NT2/D1 (cell line): ENCODE data around the gene SNX5.
A peak's percentile ranks its signal among the peaks of the same experiment; 100 is the strongest.

Experiments used
- DNase-seq: peaks from one replicate; pipeline ENCODE4 v3.0.0-alpha.2; 2011; ENCODE audit warnings: low read depth, low spot score
- H3K27me3 ChIP-seq: 2 replicates; pipeline ENCODE4 v1.6.0; 2011; ENCODE audit warnings: mild to moderate bottlenecking; ENCODE audit not compliant: insufficient read length, insufficient read depth
- H3K36me3 ChIP-seq: 2 replicates; pipeline ENCODE4 v1.6.1; 2011; ENCODE audit warnings: mild to moderate bottlenecking, low read length, mixed read lengths; ENCODE audit not compliant: insufficient read depth, insufficient read length
- H3K4me1 ChIP-seq: 2 replicates; pipeline ENCODE4 v1.5.1; 2011; ENCODE audit not compliant: insufficient read depth, insufficient read length
- H3K4me3 ChIP-seq: 2 replicates; pipeline ENCODE4 v1.5.1; 2011; ENCODE audit warnings: low read depth; ENCODE audit not compliant: insufficient read length
- H3K9ac ChIP-seq: 2 replicates; pipeline ENCODE4 v1.6.0; 2011; ENCODE audit warnings: low read depth; ENCODE audit not compliant: insufficient read length
- H3K9me3 ChIP-seq: 2 replicates; pipeline ENCODE4 v1.5.1; 2011; ENCODE audit warnings: mild to moderate bottlenecking, low read length; ENCODE audit not compliant: insufficient read depth
- SUZ12 ChIP-seq: IDR thresholded peaks from 2 replicates; pipeline ENCODE4 v1.6.1; 2011; ENCODE audit not compliant: insufficient read length, insufficient read depth; ENCODE audit errors: extremely low read depth
- YY1 ChIP-seq: IDR thresholded peaks from 2 replicates; pipeline ENCODE4 v1.6.1; 2011; ENCODE audit not compliant: insufficient read length, insufficient read depth
- ZNF274 ChIP-seq: IDR thresholded peaks from 2 replicates; pipeline ENCODE4 v1.6.1; 2011; ENCODE audit warnings: mild to moderate bottlenecking, low read depth, low read length

Gene SNX5

DNA sequence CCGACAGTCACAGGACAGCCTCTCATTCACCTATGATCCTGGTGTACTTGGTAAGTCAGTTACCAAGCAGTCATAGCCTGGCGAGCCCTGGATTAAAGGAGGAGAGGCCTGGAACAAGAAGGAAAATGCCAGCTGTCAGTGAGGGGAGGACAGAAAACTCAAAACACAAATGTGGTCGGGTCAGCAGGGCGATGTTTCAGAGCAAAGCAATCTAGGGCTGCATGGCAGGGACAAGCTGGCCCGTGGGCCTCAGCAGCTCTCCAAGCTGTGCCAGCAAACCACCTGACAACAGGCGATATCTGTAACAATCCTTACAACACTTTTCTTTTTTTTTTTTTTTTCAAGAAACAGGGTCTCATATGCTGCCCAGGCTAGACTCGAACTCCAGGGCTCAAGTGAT is 40.5 kb upstream of the SNX5 start:
- no peaks in the 10 kb centered on the region for H3K27me3 ChIP-seq
- no peak for TF ChIP-seq ZNF274
- TF ChIP-seq SUZ12, result no peak
- no peak for TF ChIP-seq YY1
- no peak for DNase-seq
- no peak overlapping the region for H3K4me3 ChIP-seq
- H3K4me1 ChIP-seq, result peaks cover 10% of the 10 kb centered on the region
- no peaks in the 10 kb centered on the region for H3K36me3 ChIP-seq
- no peaks in the 10 kb centered on the region for H3K9me3 ChIP-seq
- H3K9ac ChIP-seq, result no peak overlapping the region

- no peak for TF ChIP-seq ZNF274
- TF ChIP-seq SUZ12, result no peak
- no peak for TF ChIP-seq YY1
- H3K4me1 ChIP-seq, result peaks cover 10% of the 10 kb centered on the region
- no peaks in the 10 kb centered on the region for H3K9me3 ChIP-seq
- H3K4me3 ChIP-seq, result no peak overlapping the region
- no peak for DNase-seq
- no peaks in the 10 kb centered on the region for H3K27me3 ChIP-seq
- H3K36me3 ChIP-seq, result no peaks in the 10 kb centered on the region
- no peak overlapping the region for H3K9ac ChIP-seq
Measured at GRCh38 chr20:18007534-18008292, 39.1 kb upstream of the SNX5 start.

DNA sequence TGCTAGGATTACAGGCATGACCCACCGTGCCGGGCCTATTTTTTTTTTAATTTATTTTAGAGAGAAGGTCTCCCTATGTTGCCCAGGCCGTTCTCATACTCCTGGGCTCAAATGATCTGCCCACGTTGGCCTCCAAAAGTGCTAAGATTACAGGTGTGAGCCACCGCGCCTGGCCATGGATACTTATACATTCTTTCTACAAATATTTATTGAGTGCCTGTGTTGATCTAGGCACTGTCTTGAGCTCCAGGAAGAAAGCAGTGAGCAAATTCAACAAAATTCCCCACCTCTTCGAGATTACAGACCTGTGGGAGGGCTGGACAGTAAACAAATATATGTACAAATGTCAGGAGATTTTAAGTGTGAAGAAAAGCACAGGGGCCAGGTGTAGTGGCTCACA is 38.1 kb upstream of the SNX5 start:
- Histone ChIP-seq H3K36me3 (no peaks in the 10 kb centered on the region), H3K4me1 (peaks cover 10% of the 10 kb centered on the region), H3K27me3 (no peaks in the 10 kb centered on the region), H3K9me3 (no peaks in the 10 kb centered on the region), H3K4me3 (no peak overlapping the region), H3K9ac (no peak overlapping the region)
- TF ChIP-seq YY1 (no peak), SUZ12 (no peak)
- DNase-seq, result no peak

- no peaks in the 10 kb centered on the region for H3K9me3 ChIP-seq
- peaks cover 10% of the 10 kb centered on the region for H3K4me1 ChIP-seq
- no peaks in the 10 kb centered on the region for H3K36me3 ChIP-seq
- no peak overlapping the region for H3K9ac ChIP-seq
- no peak for DNase-seq
- no peaks in the 10 kb centered on the region for H3K27me3 ChIP-seq
- no peak overlapping the region for H3K4me3 ChIP-seq
- TF ChIP-seq ZNF274 (no peak), SUZ12 (no peak), YY1 (no peak)
Measured at GRCh38 chr20:18005990-18006364, 37.4 kb upstream of the SNX5 start.

DNA sequence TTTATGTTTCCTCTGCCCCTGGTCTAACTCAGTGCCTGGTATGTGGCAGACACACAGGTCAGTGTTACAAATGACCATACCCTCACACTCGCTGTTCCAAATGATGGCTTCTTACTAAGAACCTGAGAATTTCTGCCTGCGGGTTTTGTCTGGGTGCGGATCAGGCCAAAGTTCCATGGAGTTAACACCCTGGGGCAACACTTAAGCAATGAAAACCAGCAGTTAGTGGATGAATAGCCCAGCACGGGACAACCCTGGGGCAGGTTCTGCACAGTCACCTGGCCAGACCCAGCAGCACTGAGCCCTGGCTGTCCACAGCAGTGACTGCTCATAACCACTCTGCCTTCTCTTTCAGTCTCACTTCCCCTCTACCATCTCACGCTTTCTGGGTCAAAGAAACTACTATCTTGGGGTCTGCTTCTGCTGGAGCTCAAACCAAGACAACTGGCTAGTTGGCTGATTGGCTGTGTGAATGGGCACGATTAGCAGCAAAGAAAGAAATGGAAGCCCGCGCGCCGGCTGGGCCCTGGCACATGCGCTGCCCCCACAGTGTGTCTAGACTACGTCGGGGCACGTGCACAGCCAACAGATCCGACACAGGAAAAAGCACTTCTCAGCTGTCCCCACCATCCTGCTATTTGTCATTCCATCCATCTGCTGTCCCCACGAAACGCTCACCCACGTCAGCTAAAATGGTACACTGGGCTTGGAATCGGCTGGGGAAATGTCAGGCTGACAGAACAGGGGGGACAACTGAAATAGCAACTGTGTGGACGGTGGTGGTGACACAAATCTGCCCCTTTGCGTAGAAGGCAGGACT is 36.8 kb upstream of the SNX5 start:
- Histone ChIP-seq H3K4me1 (peaks cover 10% of the 10 kb centered on the region), H3K9ac (peak overlapping the region; percentile 8), H3K4me3 (no peak overlapping the region), H3K27me3 (no peaks in the 10 kb centered on the region), H3K9me3 (no peaks in the 10 kb centered on the region), H3K36me3 (no peaks in the 10 kb centered on the region)
- no peak for TF ChIP-seq ZNF274
- TF ChIP-seq YY1, result no peak
- no peak for TF ChIP-seq SUZ12
- peak; percentile 8 for DNase-seq

DNA sequence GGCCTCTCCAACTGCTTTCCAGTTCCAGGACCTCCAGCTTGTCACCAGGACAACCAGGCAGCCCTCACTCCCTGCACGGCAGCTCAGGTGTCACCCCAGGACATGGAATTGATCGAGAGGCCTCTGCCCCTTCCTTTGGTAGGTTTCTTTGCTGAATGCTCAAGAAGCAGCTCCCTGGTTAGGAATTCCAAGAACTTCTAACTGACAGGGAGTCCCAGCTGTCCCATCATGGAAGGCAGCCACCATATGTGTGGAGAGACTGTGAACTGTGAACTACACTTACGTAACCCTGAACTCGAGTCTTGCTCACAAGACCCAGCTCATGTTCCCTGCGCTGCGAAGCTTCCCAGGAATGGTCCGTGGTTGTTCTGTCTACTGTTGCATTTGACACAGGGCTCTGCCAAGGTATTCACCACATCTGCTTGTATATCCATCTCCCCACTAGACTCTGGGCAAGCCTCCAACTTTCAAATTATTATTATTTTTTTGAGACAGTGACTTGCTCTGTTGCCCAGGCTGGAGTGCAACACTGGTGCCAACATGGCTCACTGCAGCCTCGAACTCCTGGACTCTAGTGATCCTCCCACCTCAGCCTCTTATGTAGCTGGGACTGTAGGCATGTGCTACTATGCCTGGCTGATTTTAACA is 35.9 kb upstream of the SNX5 start:
- Histone ChIP-seq H3K36me3 (no peaks in the 10 kb centered on the region), H3K9ac (no peak overlapping the region), H3K4me3 (no peak overlapping the region), H3K4me1 (peaks cover 10% of the 10 kb centered on the region), H3K9me3 (no peaks in the 10 kb centered on the region), H3K27me3 (no peaks in the 10 kb centered on the region)
- no peak for DNase-seq
- TF ChIP-seq YY1 (no peak), SUZ12 (no peak), ZNF274 (no peak)

DNA sequence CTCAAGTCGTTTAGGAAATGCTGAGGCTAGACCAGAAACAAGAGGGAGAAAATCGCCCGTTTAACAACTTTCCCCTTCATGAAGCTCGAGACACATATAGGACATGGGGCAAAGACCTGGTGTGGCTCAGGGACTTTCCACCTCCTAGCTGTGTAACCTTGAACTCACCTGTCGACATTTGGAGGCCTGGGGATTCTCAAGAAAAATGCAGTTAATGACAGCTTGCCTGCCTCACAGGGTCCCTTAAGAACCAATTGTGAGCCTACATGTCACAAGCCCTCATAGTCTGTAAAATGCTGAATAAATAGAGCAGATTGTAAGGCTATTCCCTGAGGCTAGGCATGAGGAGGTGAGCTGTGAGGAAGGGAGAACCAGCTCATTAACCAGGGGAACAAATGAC is 35.3 kb upstream of the SNX5 start:
- Histone ChIP-seq H3K9ac (no peak overlapping the region), H3K4me3 (no peak overlapping the region), H3K36me3 (no peaks in the 10 kb centered on the region), H3K4me1 (peaks cover 10% of the 10 kb centered on the region), H3K9me3 (no peaks in the 10 kb centered on the region), H3K27me3 (no peaks in the 10 kb centered on the region)
- TF ChIP-seq YY1 (no peak), SUZ12 (no peak), ZNF274 (no peak)
- DNase-seq, result no peak
